ENCODE measurements around the gene RABGAP1L. TPM values are rescaled to one million over a fixed set of nuclear protein-coding genes. Genes with fewer than 3 reads are reported as not detected.
"Not testable (repeated sequence)": the region's sequence is repeated elsewhere in the genome, so short reads cannot be mapped to it uniquely, and the experiment has no call there.

RABGAP1L gene
- total RNA-seq, 1 donor from 2014 or later: 69.2 TPM

DNA sequence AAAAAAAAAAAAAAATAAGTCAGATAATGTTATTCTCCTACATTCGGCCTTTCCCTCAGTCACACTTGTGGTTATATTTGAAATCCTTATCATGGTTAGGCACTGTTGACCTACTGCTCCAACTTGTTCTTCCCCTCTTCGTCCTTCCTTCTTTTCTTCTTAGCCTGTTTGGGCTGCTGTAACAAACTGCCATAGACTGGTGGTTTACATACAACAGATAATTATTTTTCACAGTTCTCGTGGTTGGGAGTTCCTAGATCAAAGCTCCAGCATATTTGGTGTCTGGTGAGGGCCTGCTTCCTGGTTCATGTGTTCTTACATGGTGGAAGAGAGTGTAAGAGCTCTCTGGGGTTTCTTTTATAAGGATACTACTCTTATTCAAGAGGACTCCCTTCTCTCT is 73.4 kb downstream of the RABGAP1L start:
- DNase-seq: no peak
- no peak overlapping the region for H3K4me3 ChIP-seq
- TF ChIP-seq, protein P1, sequence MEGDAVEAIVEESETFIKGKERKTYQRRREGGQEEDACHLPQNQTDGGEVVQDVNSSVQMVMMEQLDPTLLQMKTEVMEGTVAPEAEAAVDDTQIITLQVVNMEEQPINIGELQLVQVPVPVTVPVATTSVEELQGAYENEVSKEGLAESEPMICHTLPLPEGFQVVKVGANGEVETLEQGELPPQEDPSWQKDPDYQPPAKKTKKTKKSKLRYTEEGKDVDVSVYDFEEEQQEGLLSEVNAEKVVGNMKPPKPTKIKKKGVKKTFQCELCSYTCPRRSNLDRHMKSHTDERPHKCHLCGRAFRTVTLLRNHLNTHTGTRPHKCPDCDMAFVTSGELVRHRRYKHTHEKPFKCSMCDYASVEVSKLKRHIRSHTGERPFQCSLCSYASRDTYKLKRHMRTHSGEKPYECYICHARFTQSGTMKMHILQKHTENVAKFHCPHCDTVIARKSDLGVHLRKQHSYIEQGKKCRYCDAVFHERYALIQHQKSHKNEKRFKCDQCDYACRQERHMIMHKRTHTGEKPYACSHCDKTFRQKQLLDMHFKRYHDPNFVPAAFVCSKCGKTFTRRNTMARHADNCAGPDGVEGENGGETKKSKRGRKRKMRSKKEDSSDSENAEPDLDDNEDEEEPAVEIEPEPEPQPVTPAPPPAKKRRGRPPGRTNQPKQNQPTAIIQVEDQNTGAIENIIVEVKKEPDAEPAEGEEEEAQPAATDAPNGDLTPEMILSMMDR (IDR thresholded peaks at IDR 0.05; ENCODE audit: borderline replicate concordance): no peak
- no peaks in the 10 kb centered on the region for H3K27me3 ChIP-seq (ENCODE audit: low read depth)
- peaks cover 24% of the 10 kb centered on the region for H3K36me3 ChIP-seq
- H3K27ac ChIP-seq (replicated peaks): no peak overlapping the region
- no peaks in the 10 kb centered on the region for H3K9me3 ChIP-seq (replicated peaks)
- intact Hi-C loops (cut with micrococcal nuclease): no loop called here
- no peaks in the 10 kb centered on the region for H3K4me1 ChIP-seq

DNA sequence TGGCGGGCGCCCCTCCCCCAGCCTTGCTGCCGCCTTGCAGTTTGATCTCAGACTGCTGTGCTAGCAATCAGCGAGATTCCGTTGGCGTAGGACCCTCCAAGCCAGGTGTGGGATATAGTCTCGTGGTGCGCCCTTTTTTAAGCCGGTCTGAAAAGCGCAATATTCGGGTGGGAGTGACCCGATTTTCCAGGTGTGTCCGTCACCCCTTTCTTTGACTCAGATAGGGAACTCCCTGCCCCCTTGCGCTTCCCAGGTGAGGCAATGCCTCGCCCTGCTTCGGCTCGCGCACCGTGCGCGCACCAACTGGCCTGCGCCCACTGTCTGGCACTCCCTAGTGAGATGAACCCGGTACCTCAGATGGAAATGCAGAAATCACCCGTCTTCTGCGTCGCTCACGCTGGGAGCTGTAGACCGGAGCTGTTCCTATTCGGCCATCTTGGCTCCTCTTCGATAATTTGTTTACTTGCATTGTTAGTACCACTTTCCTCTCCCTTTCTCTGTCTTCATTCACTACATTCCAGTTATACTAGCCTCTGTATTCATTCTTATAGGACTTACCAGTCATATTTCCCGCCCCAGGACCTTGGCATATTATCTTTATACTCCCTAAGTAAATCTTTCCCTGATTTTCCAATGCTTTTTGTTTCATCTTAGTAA is 79.7 kb downstream of the RABGAP1L start:
- Histone ChIP-seq H3K36me3 (peaks cover 13% of the 10 kb centered on the region), H3K4me1 (peaks cover 15% of the 10 kb centered on the region)
- H3K9me3 ChIP-seq (replicated peaks); H3K27ac ChIP-seq (replicated peaks); intact Hi-C loops (cut with micrococcal nuclease); H3K4me3 ChIP-seq; H3K27me3 ChIP-seq (ENCODE audit: low read depth); DNase-seq: not testable (repeated sequence)

DNA sequence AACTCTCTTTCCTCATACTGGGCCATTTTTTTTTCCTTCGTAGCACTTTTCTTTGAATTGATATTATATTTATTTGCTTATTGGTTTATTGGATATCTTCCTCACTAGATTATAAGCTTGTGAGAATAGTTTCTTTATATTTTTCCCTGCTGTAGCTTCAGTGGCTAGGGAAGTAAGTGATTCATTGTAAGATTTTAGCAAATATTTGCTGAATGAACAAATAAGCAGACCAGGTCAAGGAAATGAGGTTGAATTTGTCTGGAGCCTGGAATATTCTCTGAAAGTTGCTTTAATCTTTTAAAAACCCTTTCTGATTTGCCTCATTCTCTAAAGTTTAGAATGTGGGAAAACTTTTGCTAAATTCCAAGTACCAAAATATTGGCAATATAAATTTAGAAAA is 80.2 kb downstream of the RABGAP1L start:
- no peak for DNase-seq
- no peak overlapping the region for H3K4me3 ChIP-seq
- intact Hi-C loops (cut with micrococcal nuclease): no loop called here
- no peaks in the 10 kb centered on the region for H3K9me3 ChIP-seq (replicated peaks)
- H3K27ac ChIP-seq (replicated peaks): no peak overlapping the region
- TF ChIP-seq, protein P1 (IDR thresholded peaks at IDR 0.05; ENCODE audit: borderline replicate concordance): no peak
- no peaks in the 10 kb centered on the region for H3K27me3 ChIP-seq (ENCODE audit: low read depth)
- H3K4me1 ChIP-seq: peaks cover 21% of the 10 kb centered on the region
- H3K36me3 ChIP-seq: peaks cover 19% of the 10 kb centered on the region

DNA sequence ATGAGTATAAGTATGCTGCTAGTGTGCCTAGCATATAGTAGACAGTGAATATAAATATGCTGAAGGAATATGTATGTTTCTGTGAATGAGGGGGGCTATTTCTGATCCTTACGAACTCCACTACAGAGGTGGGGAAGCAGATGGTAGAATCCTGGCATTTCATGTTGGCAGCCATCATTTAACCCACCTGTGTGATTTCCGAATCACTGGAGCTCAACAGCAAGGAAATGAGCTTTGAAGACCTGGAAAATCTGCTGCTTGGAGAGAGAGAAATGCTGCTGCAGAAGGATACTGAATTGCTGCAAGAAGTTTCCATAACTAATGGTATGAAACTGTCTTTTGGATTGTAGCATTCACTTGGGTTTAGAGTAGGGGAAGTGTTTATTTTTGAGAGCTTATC is 83.5 kb downstream of the RABGAP1L start:
- DNase-seq: no peak
- Histone ChIP-seq H3K36me3 (peaks cover 39% of the 10 kb centered on the region), H3K4me3 (no peak overlapping the region), H3K4me1 (peaks cover 29% of the 10 kb centered on the region), H3K27ac (replicated peaks) (peak overlapping the region; percentile 45), H3K9me3 (replicated peaks) (no peaks in the 10 kb centered on the region), H3K27me3 (ENCODE audit: low read depth) (no peaks in the 10 kb centered on the region)
- TF ChIP-seq, protein P1 (IDR thresholded peaks at IDR 0.05; ENCODE audit: borderline replicate concordance): no peak
- intact Hi-C loops (cut with micrococcal nuclease): no loop called here

DNA sequence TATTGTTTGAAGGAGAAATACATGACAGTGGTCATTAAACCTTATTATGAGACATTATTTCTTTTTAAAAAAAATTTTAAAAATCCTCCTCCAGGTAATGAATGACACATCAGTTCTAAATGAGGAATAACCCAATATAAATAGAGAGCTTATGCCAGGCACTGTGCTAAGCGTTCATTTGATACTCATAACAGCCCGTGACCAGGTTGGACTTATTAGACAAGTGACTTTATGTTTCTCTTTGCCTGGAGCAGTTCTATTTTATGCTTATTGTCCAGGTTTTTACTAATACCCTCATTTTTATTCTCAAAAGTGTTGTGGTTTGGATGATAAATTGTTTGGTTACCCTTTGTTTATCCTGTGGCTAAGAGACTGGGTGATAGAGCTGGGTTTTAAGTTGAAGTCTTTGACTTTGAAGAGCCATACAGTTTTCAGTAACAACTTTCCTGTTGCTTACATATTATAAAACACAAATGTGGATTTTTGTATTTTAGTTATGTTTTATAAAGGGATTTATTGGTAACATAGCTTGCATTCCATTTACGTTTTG is 84.2 kb downstream of the RABGAP1L start:
- Histone ChIP-seq H3K4me1 (peaks cover 36% of the 10 kb centered on the region), H3K27ac (replicated peaks) (peak overlapping the region; percentile 45), H3K27me3 (ENCODE audit: low read depth) (no peaks in the 10 kb centered on the region), H3K9me3 (replicated peaks) (no peaks in the 10 kb centered on the region), H3K4me3 (no peak overlapping the region), H3K36me3 (peaks cover 39% of the 10 kb centered on the region)
- TF ChIP-seq, protein P1 (IDR thresholded peaks at IDR 0.05; ENCODE audit: borderline replicate concordance): no peak
- intact Hi-C loops (cut with micrococcal nuclease): no loop called here
- DNase-seq: no peak

DNA sequence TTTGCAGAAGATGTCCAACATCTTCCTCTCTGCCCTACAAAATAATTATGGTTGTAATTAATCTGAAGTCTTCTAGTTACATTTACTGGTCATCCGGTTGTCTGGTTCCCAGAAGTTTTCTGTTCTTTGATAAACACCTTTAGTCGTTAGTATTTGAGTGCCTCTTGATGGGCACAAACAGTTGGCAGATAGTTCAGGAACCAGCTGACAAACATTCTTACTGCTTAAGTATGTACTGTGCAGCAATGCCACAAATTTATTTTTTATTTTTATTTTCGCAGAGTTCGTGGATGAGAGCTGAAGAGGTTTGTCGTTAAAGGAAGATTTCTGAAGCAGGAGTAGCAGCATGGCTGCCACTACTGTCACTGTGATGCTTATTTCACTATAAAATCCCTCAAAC is 84.7 kb downstream of the RABGAP1L start:
- H3K27me3 ChIP-seq (ENCODE audit: low read depth): no peaks in the 10 kb centered on the region
- H3K4me3 ChIP-seq: no peak overlapping the region
- peaks cover 38% of the 10 kb centered on the region for H3K4me1 ChIP-seq
- intact Hi-C loops (cut with micrococcal nuclease): no loop called here
- H3K9me3 ChIP-seq (replicated peaks): no peaks in the 10 kb centered on the region
- no peak for DNase-seq
- TF ChIP-seq, protein P1 (IDR thresholded peaks at IDR 0.05; ENCODE audit: borderline replicate concordance): no peak
- H3K27ac ChIP-seq (replicated peaks): peak overlapping the region; percentile 45
- H3K36me3 ChIP-seq: peaks cover 39% of the 10 kb centered on the region
